GM23248 (cell line): ENCODE data around the gene SLC39A3. TPM values are rescaled to one million over a fixed set of nuclear protein-coding genes. Genes with fewer than 3 reads are reported as not detected.

ENCODE experiments used
- DNase-seq: peaks from one replicate; pipeline ENCODE4 v3.0.0-alpha.2; 2015
- H2AFZ ChIP-seq: fragments of 200-600 bp; sonication (generic); 2 replicates; pipeline ENCODE4 v1.6.1; 2016; ENCODE audit warnings: antibody characterized with exemption
- H3F3A ChIP-seq: fragments of 200-600 bp; sonication (generic); 2 replicates; pipeline ENCODE4 v1.6.1; 2016; ENCODE audit warnings: mild to moderate bottlenecking, antibody characterized with exemption, mixed run types; ENCODE audit not compliant: insufficient read depth
- H3K27ac ChIP-seq: fragments of 200-600 bp; sonication (generic); 2 replicates; pipeline ENCODE4 v1.5.1; 2016; ENCODE audit warnings: mild to moderate bottlenecking
- H3K27me3 ChIP-seq: fragments of 200-600 bp; sonication (generic); replicated peaks from 2 replicates; pipeline ENCODE4 v1.6.1; 2016; ENCODE audit warnings: mild to moderate bottlenecking; ENCODE audit not compliant: insufficient read depth
- H3K36me3 ChIP-seq: fragments of 200-600 bp; sonication (generic); 2 replicates; pipeline ENCODE4 v1.6.1; 2016; ENCODE audit warnings: low read depth, mild to moderate bottlenecking
- H3K4me1 ChIP-seq: fragments of 200-600 bp; sonication (generic); 2 replicates; pipeline ENCODE4 v1.6.1; 2016; ENCODE audit warnings: mild to moderate bottlenecking; ENCODE audit not compliant: insufficient read depth
- H3K4me2 ChIP-seq: fragments of 200-600 bp; sonication (generic); one replicate; pipeline ENCODE4 v1.6.1; 2016; ENCODE audit warnings: mild to moderate bottlenecking; ENCODE audit not compliant: unreplicated experiment
- H3K4me3 ChIP-seq: fragments of 200-600 bp; sonication (generic); 2 replicates; pipeline ENCODE4 v1.5.1; 2016; ENCODE audit warnings: mild to moderate bottlenecking
- H3K79me2 ChIP-seq: fragments of 200-600 bp; sonication (generic); 2 replicates; pipeline ENCODE4 v1.6.1; 2016; ENCODE audit warnings: mild to moderate bottlenecking; ENCODE audit not compliant: insufficient read depth
- H3K9ac ChIP-seq: fragments of 200-600 bp; sonication (generic); 2 replicates; pipeline ENCODE4 v1.6.1; 2016; ENCODE audit warnings: mild to moderate bottlenecking
- H3K9me2 ChIP-seq: fragments of 200-600 bp; sonication (generic); 2 replicates; pipeline ENCODE4 v1.6.1; 2016; ENCODE audit warnings: mixed run types, mild to moderate bottlenecking, moderate library complexity; ENCODE audit not compliant: insufficient read depth
- H3K9me3 ChIP-seq: fragments of 200-600 bp; sonication (generic); one replicate; pipeline ENCODE4 v1.6.1; 2017; ENCODE audit warnings: low read depth
- H4K20me1 ChIP-seq: fragments of 200-600 bp; sonication (generic); 2 replicates; pipeline ENCODE4 v1.6.0; 2016; ENCODE audit not compliant: insufficient read depth
- EZH2 ChIP-seq: fragments of 200-600 bp; sonication (generic); IDR thresholded peaks from 2 replicates; pipeline ENCODE4 v1.6.1; 2018; ENCODE audit warnings: antibody characterized with exemption, mild to moderate bottlenecking; ENCODE audit not compliant: insufficient read depth, poor library complexity, severe bottlenecking
- EZH2phosphoT487 ChIP-seq: fragments of 200-600 bp; sonication (generic); IDR thresholded peaks from 2 replicates; pipeline ENCODE4 v1.6.1; 2018; ENCODE audit warnings: antibody characterized with exemption, moderate library complexity, mild to moderate bottlenecking, low read depth; ENCODE audit not compliant: insufficient read depth
- WGBS, 2 experiments: methylation state at CpG; one replicate each; pipeline ENCODE4 v1.1.6; 2015 to 2017; ENCODE audit warnings: low lambda C conversion rate in 2 of 2, low coverage in 1 of 2; ENCODE audit errors: missing lambda C conversion rate in 2 of 2; 5-methylcytosine and 5-hydroxymethylcytosine counted together
- in situ Hi-C: fragments of 300-500 bp; cut with MboI; formaldehyde crosslinking; loops from 2 replicates; pipeline ENCODE4 v1.15.0; 2020
- polyA plus RNA-seq: library from polyadenylated mRNA; unstranded; fragments of >200 nt; fragmentation: Nextera tagmentation; extraction: Ambion mirVana; gene quantifications from 2 replicates; pipeline ENCODE4 v1.2.1, GENCODE V29; 2016
- total RNA-seq: library from RNA; depleted of rRNA; stranded (reverse); fragments of >200 nt; shearing (Covaris generic); gene quantifications from 2 replicates; pipeline ENCODE4 v1.2.3, GENCODE V29; 2014

SLC39A3 gene
- total and polyA plus RNA-seq, 2 experiments from 2014 or later: 45.2 to 50.9 TPM

DNA sequence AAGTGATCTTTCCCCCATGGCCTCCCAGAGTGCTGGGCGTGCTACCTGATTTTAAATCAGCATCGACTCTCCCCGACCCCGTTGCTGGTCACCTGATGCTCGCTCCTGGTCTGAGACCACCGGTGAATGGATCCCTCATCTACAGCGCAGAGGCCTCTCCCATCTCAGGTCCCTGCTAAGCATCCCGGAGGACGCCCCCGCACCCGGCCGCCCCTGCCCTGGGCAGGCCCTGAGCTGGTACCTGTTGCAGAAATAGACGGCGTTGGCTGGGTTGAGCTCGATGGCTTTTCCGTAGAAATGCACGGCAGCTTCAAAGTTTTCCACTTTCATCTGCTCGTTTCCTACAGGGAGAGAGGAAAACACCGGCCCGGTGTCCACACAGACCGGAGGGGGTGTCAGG lies 25.1 kb upstream of the SLC39A3 start:
- no peak overlapping the region for H3K4me2 ChIP-seq
- no peak overlapping the region for H2AFZ ChIP-seq
- H4K20me1 ChIP-seq: no peaks in the 10 kb centered on the region
- no peaks in the 10 kb centered on the region for H3F3A ChIP-seq
- DNase-seq: no peak
- H3K9me2 ChIP-seq: no peaks in the 10 kb centered on the region
- no peak overlapping the region for H3K27ac ChIP-seq
- H3K9me3 ChIP-seq: no peaks in the 10 kb centered on the region
- peaks cover 21% of the 10 kb centered on the region for H3K79me2 ChIP-seq
- H3K4me1 ChIP-seq: no peaks in the 10 kb centered on the region
- in situ Hi-C loops: no loop called here
- TF ChIP-seq EZH2: no peak
- no peak for TF ChIP-seq EZH2phosphoT487
- peaks cover 4% of the 10 kb centered on the region; the same call in 1 of the 2 replicates for H3K36me3 ChIP-seq
- no peak overlapping the region for H3K9ac ChIP-seq
- H3K27me3 ChIP-seq: no peaks in the 10 kb centered on the region
- no peak overlapping the region for H3K4me3 ChIP-seq
- WGBS, 2 experiments: 93 to 96% methylated on average over 21 of the region's 21 CpGs

DNA sequence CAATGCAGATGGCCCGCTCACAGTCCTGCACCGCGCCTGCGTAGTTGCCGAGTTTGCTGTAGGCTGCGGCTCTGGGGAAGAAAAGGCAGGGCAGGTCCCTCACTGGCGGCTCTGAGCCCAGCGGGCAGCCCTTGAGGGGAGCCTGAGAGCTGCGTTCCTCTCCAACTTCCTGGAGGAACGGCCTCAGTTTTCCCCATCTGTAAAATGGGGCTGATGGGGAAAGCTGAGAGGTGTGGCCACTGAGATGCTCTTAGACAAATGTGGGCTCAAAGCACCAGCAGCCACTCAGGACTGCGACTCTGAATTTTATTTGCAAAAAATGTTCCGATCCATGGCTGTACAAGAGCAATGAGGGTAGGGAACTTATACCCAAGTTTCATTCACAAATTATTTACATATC lies 23.9 kb upstream of the SLC39A3 start:
- Histone ChIP-seq H3K36me3 (peaks cover 4% of the 10 kb centered on the region; the same call in 1 of the 2 replicates), H3K4me1 (no peaks in the 10 kb centered on the region), H2AFZ (no peak overlapping the region), H3K4me3 (no peak overlapping the region), H3K4me2 (no peak overlapping the region), H3K9me2 (no peaks in the 10 kb centered on the region), H3K27me3 (no peaks in the 10 kb centered on the region), H3K79me2 (peaks cover 11% of the 10 kb centered on the region), H3K9ac (no peak overlapping the region), H3K9me3 (no peaks in the 10 kb centered on the region), H3K27ac (no peak overlapping the region), H3F3A (no peaks in the 10 kb centered on the region), H4K20me1 (no peaks in the 10 kb centered on the region)
- in situ Hi-C loops: no loop called here
- TF ChIP-seq EZH2phosphoT487 (no peak), EZH2 (no peak)
- DNase-seq: no peak
- WGBS, 2 experiments: 97 to 98% methylated on average over 12 of the region's 12 CpGs

DNA sequence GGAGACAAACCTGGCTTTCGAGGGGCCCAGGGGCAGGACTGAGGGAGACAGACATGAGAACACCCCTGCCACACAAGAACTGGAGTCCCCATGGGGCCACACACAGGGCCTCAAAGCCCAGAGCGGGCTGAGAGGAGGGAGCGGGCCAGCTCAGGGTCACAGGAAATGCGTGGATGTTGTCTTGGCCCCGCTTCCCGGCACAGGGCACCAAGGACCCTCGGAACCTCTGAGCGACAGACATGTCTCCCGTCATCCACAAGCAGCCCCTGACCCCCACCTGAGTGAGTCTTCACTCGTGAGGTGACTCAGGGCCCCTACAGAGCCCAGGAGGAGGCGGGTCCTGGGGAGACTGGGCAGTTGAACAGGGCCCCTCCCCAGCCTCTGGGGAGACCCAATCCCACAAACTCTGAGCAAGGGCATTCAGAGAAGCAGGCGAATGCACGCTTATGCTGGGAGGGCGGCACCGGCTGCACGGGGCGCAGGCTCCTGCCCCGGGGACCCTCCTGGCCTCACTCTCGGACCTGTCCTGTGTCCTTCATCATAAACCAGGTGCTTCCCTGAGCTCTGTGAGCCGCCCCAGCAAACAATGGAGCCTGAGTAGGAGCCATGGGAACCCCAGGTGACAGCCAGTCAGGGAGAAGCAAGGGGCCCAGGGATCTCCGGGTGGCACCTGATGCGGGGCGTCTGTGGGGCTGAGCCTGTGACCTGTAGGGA lies 23.1 kb upstream of the SLC39A3 start:
- Histone ChIP-seq H3K9ac (no peak overlapping the region), H3K27me3 (no peaks in the 10 kb centered on the region), H3K27ac (no peak overlapping the region), H3K4me1 (no peaks in the 10 kb centered on the region), H3K4me2 (no peak overlapping the region), H3K4me3 (no peak overlapping the region), H3K79me2 (peaks cover 3% of the 10 kb centered on the region; the same call in 1 of the 2 replicates), H4K20me1 (no peaks in the 10 kb centered on the region), H3K9me3 (no peaks in the 10 kb centered on the region), H3K36me3 (peaks cover 4% of the 10 kb centered on the region; the same call in 1 of the 2 replicates), H2AFZ (no peak overlapping the region), H3K9me2 (no peaks in the 10 kb centered on the region), H3F3A (no peaks in the 10 kb centered on the region)
- in situ Hi-C loops: no loop called here
- TF ChIP-seq EZH2phosphoT487 (no peak), EZH2 (no peak)
- DNase-seq: no peak
- 92 to 99% methylated on average over 20 to 22 of the region's 23 CpGs for WGBS, 2 experiments

DNA sequence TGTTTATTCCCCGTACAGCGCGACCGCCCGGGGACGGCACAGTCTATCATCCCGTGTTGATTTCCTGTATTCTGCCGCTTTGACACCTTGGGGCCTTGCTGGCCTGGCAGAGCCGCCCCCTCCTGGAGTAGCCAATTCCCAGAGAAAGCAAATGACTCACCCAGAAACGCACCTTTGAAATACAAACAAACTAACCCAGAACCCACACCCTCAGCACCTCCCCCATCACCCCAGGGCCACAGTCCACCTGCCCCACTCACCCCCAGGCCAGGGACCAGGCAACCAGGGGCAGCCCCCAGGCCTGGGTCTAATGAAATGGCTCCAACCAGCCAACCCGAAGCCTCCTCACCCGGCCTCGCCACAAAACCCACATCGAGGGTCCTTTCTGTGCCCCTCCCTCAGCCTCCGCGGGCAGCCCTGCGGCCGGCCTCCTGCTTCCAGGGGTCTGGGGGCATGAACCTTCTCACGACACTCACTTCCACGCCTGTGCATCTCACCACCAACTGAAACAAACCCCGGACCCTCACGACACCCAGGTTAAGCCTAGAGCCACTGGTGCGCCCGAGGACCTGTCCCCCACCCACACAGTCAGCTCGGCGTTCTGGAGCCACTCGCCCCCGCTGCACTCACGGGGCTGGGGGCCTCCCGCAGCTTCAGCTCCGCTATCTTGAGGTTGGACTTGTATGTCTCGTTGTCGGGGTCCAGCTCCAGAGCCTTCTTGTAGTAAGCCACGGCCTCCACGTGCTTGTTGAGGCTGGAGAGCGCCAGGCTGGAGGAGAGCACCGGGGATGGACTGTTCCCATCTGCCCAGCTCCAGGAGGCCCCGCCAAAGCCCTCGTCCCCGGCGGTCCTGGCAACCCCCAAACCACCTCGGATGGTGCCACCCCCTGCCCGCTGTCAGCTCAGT lies 22.3 kb upstream of the SLC39A3 start:
- Histone ChIP-seq H4K20me1 (no peaks in the 10 kb centered on the region), H3K9me2 (no peaks in the 10 kb centered on the region), H3K27ac (no peak overlapping the region), H3K36me3 (peaks cover 4% of the 10 kb centered on the region; the same call in 1 of the 2 replicates), H3F3A (no peaks in the 10 kb centered on the region), H3K4me2 (no peak overlapping the region), H3K4me1 (no peaks in the 10 kb centered on the region), H2AFZ (no peak overlapping the region), H3K9me3 (no peaks in the 10 kb centered on the region), H3K4me3 (no peak overlapping the region), H3K9ac (no peak overlapping the region), H3K27me3 (no peaks in the 10 kb centered on the region), H3K79me2 (no peaks in the 10 kb centered on the region)
- in situ Hi-C loops: no loop called here
- no peak for TF ChIP-seq EZH2phosphoT487
- no peak for TF ChIP-seq EZH2
- WGBS, 2 experiments: 94 to 96% methylated on average over 37 to 43 of the region's 43 CpGs
- no peak for DNase-seq
